K562 (cell line): Measurements from ENCODE around the gene FASTK. TPM values are rescaled to one million over a fixed set of nuclear protein-coding genes. Genes with fewer than 3 reads are reported as not detected.

Experiments used
- COPS2 ChIP-seq: fragments of 450-650 bp; conservative IDR thresholded peaks from 2 replicates; pipeline ENCODE4 v1.6.1; 2016; ENCODE audit warnings: mild to moderate bottlenecking, moderate library complexity
- FOXA3 ChIP-seq, 2 experiments: fragments of 450-650 bp in 1 of 2; sonication (generic) in 1 of 2; formaldehyde crosslinking; IDR thresholded peaks in 1 of 2; conservative IDR thresholded peaks in 1 of 2; 2 replicates each; pipeline versions ENCODE4 v1.4.0 to v1.8.0; 2020 to 2022; ENCODE audit warnings: mild to moderate bottlenecking in 2 of 2, missing genetic modification reagents in 1 of 2
- KHSRP ChIP-seq: fragments of 450-650 bp; IDR thresholded peaks from 2 replicates; pipeline ENCODE4 v1.6.1; 2017
- KLF6 ChIP-seq: fragments of 250-450 bp; sonication (Bioruptor Pico); IDR thresholded peaks from 2 replicates; pipeline ENCODE4 v1.4.0; 2020; ENCODE audit warnings: mild to moderate bottlenecking, moderate library complexity, borderline replicate concordance
- NBN ChIP-seq: fragments of 450-650 bp; IDR thresholded peaks from 2 replicates; pipeline ENCODE4 v1.6.1; 2016; ENCODE audit warnings: low read depth, mild to moderate bottlenecking
- POLR2A ChIP-seq: fragments of 450-650 bp; conservative IDR thresholded peaks from 2 replicates; pipeline ENCODE4 v1.6.1; 2016
- TGIF2 ChIP-seq: sonication (generic); formaldehyde crosslinking; IDR thresholded peaks from 2 replicates; pipeline ENCODE4 v1.8.1; 2022; ENCODE audit warnings: mild to moderate bottlenecking, missing genetic modification reagents, moderate library complexity
- ZNF551 ChIP-seq: fragments of 250-450 bp; sonication (Bioruptor Pico); IDR thresholded peaks from 2 replicates; pipeline ENCODE4 v1.5.0; 2021; ENCODE audit warnings: mild to moderate bottlenecking, moderate library complexity
- polyA plus RNA-seq, 8 experiments: library from polyadenylated mRNA; depleted of rRNA in 4 of 8; stranded (reverse) in 5 of 8; unstranded in 3 of 8; fragments of >200 nt; fragmentation: Nextera tagmentation in 2 of 8; fragmentation: Illumina TruSeq in 1 of 8; extraction: Ambion mirVana in 2 of 8; extraction: Trizol in 1 of 8; gene quantifications; 2 replicates each; pipeline versions ENCODE4 v1.2.1 to v1.2.3, GENCODE V29; 2011 to 2014; ENCODE audit warnings: inconsistent platforms in 1 of 8, missing spikeins in 1 of 8
- total RNA-seq, 7 experiments: library from RNA; depleted of rRNA in 6 of 7; stranded (reverse); fragments of >200 nt in 6 of 7; fragmentation: Illumina TruSeq in 2 of 7; extraction: Trizol in 2 of 7; gene quantifications; 2 replicates each; pipeline versions ENCODE4 v1.2.1 to v1.2.3, GENCODE V29; 2011 to 2021; ENCODE audit warnings: low replicate concordance in 1 of 7
- TF ChIP-seq, protein P1 (sequence below): sonication (generic); formaldehyde crosslinking; IDR thresholded peaks from 2 replicates; pipeline ENCODE4 v1.8.0; 2022; ENCODE audit warnings: mild to moderate bottlenecking, missing genetic modification reagents
- TF ChIP-seq, protein P2 (sequence below): sonication (generic); formaldehyde crosslinking; IDR thresholded peaks from 2 replicates; pipeline ENCODE4 v1.4.0; 2020; ENCODE audit warnings: mild to moderate bottlenecking, missing genetic modification reagents
- TF ChIP-seq, protein P3 (sequence below): sonication (generic); formaldehyde crosslinking; IDR thresholded peaks from 2 replicates; pipeline ENCODE4 v1.8.1; 2023; ENCODE audit warnings: mild to moderate bottlenecking, missing genetic modification reagents
- TF ChIP-seq, protein P4 (sequence below): fragments of 250-450 bp; sonication (Bioruptor Pico); IDR thresholded peaks from 2 replicates; pipeline ENCODE4 v1.5.0; 2021

Gene FASTK
- total and polyA plus RNA-seq, 9 of the 15 experiments (the other 6 are each of a cell fraction or from before 2014, with no cell fraction given): 0.51 to 150 (median 48.2) TPM

DNA sequence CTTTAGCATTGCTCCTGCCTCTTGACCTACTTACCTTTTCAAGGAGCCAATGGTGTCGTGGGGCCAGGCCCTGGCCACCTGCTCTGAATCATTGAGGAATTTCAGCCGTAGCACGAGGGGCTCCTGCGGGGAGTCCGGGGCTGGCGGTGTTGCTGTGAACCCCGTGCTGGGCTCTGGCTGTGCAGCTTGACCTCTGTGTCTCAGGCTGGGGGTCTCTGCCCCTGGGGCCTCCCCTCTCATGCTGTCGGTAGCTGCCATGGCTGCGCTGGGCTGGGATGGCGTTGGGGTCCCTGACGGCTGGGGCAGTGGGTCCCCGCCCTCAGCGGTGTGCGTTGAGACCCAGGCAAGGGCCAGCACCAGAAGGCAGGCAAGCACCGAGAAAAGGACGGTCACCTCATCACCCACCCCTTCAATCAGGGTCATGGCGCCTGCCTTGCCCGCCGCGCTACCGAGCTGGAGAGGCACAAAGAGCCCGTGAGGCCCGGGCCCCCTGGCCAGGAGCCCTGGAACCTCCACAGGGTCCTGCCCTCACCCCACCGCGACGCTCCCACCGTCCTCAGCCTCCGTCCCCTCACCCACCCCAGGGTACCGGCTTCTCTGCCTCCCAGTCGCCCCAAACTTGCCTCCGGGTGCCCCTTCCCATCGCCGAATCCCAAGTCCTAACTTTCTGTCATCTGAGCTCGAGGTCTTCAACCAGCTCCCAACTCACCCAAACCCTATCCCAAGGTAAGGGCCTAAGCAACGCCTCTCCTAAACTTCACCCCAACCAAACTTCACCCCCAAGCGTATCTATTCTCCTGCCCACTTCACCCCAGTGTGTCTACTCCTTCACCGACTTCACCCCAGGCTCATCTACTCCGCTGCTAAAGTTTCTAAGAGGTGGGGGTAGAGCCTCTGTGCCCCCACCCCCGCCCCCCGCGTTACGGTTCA lies 1.8 kb upstream of the FASTK start (continued):
- TF ChIP-seq, protein P1, sequence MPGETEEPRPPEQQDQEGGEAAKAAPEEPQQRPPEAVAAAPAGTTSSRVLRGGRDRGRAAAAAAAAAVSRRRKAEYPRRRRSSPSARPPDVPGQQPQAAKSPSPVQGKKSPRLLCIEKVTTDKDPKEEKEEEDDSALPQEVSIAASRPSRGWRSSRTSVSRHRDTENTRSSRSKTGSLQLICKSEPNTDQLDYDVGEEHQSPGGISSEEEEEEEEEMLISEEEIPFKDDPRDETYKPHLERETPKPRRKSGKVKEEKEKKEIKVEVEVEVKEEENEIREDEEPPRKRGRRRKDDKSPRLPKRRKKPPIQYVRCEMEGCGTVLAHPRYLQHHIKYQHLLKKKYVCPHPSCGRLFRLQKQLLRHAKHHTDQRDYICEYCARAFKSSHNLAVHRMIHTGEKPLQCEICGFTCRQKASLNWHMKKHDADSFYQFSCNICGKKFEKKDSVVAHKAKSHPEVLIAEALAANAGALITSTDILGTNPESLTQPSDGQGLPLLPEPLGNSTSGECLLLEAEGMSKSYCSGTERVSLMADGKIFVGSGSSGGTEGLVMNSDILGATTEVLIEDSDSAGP: no peak
- TF ChIP-seq, protein P2, sequence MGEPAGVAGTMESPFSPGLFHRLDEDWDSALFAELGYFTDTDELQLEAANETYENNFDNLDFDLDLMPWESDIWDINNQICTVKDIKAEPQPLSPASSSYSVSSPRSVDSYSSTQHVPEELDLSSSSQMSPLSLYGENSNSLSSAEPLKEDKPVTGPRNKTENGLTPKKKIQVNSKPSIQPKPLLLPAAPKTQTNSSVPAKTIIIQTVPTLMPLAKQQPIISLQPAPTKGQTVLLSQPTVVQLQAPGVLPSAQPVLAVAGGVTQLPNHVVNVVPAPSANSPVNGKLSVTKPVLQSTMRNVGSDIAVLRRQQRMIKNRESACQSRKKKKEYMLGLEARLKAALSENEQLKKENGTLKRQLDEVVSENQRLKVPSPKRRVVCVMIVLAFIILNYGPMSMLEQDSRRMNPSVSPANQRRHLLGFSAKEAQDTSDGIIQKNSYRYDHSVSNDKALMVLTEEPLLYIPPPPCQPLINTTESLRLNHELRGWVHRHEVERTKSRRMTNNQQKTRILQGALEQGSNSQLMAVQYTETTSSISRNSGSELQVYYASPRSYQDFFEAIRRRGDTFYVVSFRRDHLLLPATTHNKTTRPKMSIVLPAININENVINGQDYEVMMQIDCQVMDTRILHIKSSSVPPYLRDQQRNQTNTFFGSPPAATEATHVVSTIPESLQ (CRISPR knock-in tag): peak; percentile 94; the same call in 1 of the 2 replicates
- TF ChIP-seq POLR2A (peak; percentile 66), ZNF551 (CRISPR knock-in tag) (no peak), TGIF2 (no peak), KHSRP (no peak), NBN (no peak; the same call in 1 of the 2 replicates), FOXA3 (CRISPR knock-in tag; conservative IDR thresholded peaks at IDR 0.05 in 1 of 2, IDR thresholded peaks at IDR 0.05 in 1 of 2) (no peak), COPS2 (no peak), KLF6 (CRISPR knock-in tag) (no peak)
- TF ChIP-seq, protein P3, sequence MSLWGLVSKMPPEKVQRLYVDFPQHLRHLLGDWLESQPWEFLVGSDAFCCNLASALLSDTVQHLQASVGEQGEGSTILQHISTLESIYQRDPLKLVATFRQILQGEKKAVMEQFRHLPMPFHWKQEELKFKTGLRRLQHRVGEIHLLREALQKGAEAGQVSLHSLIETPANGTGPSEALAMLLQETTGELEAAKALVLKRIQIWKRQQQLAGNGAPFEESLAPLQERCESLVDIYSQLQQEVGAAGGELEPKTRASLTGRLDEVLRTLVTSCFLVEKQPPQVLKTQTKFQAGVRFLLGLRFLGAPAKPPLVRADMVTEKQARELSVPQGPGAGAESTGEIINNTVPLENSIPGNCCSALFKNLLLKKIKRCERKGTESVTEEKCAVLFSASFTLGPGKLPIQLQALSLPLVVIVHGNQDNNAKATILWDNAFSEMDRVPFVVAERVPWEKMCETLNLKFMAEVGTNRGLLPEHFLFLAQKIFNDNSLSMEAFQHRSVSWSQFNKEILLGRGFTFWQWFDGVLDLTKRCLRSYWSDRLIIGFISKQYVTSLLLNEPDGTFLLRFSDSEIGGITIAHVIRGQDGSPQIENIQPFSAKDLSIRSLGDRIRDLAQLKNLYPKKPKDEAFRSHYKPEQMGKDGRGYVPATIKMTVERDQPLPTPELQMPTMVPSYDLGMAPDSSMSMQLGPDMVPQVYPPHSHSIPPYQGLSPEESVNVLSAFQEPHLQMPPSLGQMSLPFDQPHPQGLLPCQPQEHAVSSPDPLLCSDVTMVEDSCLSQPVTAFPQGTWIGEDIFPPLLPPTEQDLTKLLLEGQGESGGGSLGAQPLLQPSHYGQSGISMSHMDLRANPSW (CRISPR knock-in tag): no peak
- TF ChIP-seq, protein P4, sequence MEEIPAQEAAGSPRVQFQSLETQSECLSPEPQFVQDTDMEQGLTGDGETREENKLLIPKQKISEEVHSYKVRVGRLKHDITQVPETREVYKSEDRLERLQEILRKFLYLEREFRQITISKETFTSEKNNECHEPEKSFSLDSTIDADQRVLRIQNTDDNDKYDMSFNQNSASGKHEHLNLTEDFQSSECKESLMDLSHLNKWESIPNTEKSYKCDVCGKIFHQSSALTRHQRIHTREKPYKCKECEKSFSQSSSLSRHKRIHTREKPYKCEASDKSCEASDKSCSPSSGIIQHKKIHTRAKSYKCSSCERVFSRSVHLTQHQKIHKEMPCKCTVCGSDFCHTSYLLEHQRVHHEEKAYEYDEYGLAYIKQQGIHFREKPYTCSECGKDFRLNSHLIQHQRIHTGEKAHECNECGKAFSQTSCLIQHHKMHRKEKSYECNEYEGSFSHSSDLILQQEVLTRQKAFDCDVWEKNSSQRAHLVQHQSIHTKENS (CRISPR knock-in tag): no peak
